Pancreas (tissue), 10 donors: Measurements from ENCODE around the gene PXK. TPM values are rescaled to one million over a fixed set of nuclear protein-coding genes. Genes with fewer than 3 reads are reported as not detected.

ENCODE experiments used
- ATAC-seq, 4 donors: fragments of 200-7000 bp; cut with Tn5 transposase; one replicate each; pipeline versions ENCODE4 v1.8.0 to v1.9.1; 2020; ENCODE audit warnings: mild to moderate bottlenecking in 4 of 4, moderate library complexity in 4 of 4
- DNase-seq, 6 donors: peaks; one replicate each; pipeline ENCODE4 v3.0.0-alpha.2; 2020
- FAIRE-seq: peaks from 2 replicates; lab custom pipeline; 2012; peaks lifted over from hg19 to GRCh38; lab: Jason Lieb, UNC
- H3K27ac ChIP-seq, 4 donors: fragments of 200-600 bp; sonication (generic); 1 replicate in 3 of 4; 2 replicates in 1 of 4; pipeline versions ENCODE4 v1.5.0 to v1.8.0; 2020
- H3K27me3 ChIP-seq, 4 donors: fragments of 200-600 bp; one replicate each; pipeline ENCODE4 v1.8.0; 2021
- H3K36me3 ChIP-seq, 3 donors: fragments of 200-600 bp; sonication (generic) in 1 of 3; one replicate each; pipeline versions ENCODE4 v1.5.0 to v1.8.0; 2020 to 2021
- H3K4me1 ChIP-seq, 3 donors: fragments of 200-600 bp; one replicate each; pipeline ENCODE4 v1.8.0; 2021
- H3K4me3 ChIP-seq, 4 donors: fragments of 200-600 bp; sonication (generic) in 2 of 4; one replicate each; pipeline versions ENCODE4 v1.5.0 to v1.8.0; 2020 to 2021
- H3K9me3 ChIP-seq, 4 donors: fragments of 200-600 bp; one replicate each; pipeline ENCODE4 v1.8.0; 2021
- CTCF ChIP-seq, 4 donors: fragments of 200-600 bp; sonication (generic) in 3 of 4; IDR thresholded peaks; one replicate each; pipeline versions ENCODE4 v1.5.0 to v1.8.0; 2021; ENCODE audit warnings: antibody characterized with exemption in 4 of 4
- WGBS, 2 donors: extraction: QIAGEN DNeasy Blood & Tissue Kit; methylation state at CpG; one replicate each; pipeline ENCODE4 v1.1.7; 2013; 5-methylcytosine and 5-hydroxymethylcytosine counted together
- intact Hi-C, 3 donors: fragments of 100-400 bp; cut with DNase I; formaldehyde crosslinking; loops; one replicate each; pipeline versions ENCODE4 v1.11.1 to v1.14.2; 2022
- polyA plus RNA-seq, 2 donors: library from polyadenylated mRNA; stranded (reverse); fragments of 200-250 nt; gene quantifications; one replicate each; pipeline ENCODE4 v1.2.3, GENCODE V29; 2013
- total RNA-seq, 6 donors: library from RNA; stranded (reverse); fragmentation: NEBNext Ultra II Directional in 4 of 6; extraction: Animal tissue kit (Norgen Biotek cat#: 25700) in 4 of 6; gene quantifications; one replicate each; pipeline versions ENCODE4 v1.2.1 to v1.2.4, GENCODE V29; 2021 to 2023
- donor health status: healthy with polysubstance abuse.
- donor health status: DM: no; HTN: no; CAD: no; lungs with moderate emphysema.
- donor health status: DM: no; HTN: no; CAD: no.
- donor health status: control.
- donor health status: control.
- donor health status: Bipolar disorder and iron deficiency.
- donor health status: DM: yes; HTN: yes; CAD: no.
- donor health status: DM: no; HTN: no; CAD: no.
- donor health status: DM: no; HTN: no; CAD: no.
- donor health status: DM: yes; HTN: yes; CAD: no.

Gene PXK
- total and polyA plus RNA-seq, 8 donors: 3.2 to 11.2 (median 7.4) TPM

DNA sequence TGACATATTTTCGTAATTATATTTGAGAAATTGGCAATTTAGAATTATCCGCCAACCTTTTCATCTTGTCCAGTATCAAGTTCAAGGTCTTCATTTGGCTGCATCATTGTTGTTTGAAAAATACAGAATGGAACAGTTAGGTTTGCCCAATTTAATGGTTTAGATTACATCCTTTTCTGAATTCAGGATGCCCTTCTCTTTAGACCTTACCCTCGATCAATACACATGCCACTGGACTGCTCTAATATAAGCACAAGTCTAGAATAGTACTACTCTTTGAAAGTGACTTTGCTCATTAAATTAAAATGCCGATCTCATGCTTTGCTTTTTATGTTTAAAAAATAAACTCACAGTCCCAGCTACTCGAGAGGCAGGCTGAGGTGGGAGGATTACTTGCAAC, 44.5 kb downstream of the PXK start:
- Histone ChIP-seq H3K36me3 (no peaks in the 10 kb centered on the region), H3K27me3 (no peaks in the 10 kb centered on the region), H3K4me3 (no peak overlapping the region), H3K4me1 (peaks cover 0 to 4% (median 0%) of the 10 kb centered on the region in 3 donors), H3K27ac (no peak overlapping the region), H3K9me3 (no peaks in the 10 kb centered on the region)
- no peak for TF ChIP-seq CTCF (IDR thresholded peaks at IDR 0.05)
- intact Hi-C loops: no loop called here
- ATAC-seq (no peak), FAIRE-seq (no peak), DNase-seq (no peak)
- WGBS, 2 donors: 80% methylated on average over 5 of the region's 5 CpGs

DNA sequence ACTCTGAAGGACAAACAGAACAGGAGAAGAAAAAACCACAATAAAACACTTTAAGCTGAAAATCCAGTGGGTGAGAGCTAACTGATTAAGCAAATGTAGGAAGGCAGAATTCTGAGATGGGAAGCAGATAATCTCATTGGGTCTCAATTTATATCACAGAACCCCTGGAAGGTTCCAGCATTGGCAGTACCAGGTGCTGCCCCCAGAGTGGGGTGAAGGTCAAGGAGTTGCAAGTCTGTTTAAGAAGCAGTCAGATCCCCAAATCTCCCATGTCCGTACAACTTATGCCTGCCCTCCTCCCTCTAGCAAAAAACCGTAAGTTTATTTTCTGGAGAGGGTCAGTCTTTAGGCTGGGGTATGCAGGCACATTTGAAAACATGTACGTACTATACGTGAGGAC, 45.1 kb downstream of the PXK start:
- no peaks in the 10 kb centered on the region for H3K27me3 ChIP-seq
- H3K36me3 ChIP-seq: no peaks in the 10 kb centered on the region
- DNase-seq (no peak), FAIRE-seq (no peak), ATAC-seq (no peak)
- peaks cover 0 to 4% (median 0%) of the 10 kb centered on the region in 3 donors for H3K4me1 ChIP-seq
- intact Hi-C loops: no loop called here
- no peak overlapping the region for H3K4me3 ChIP-seq
- no peaks in the 10 kb centered on the region for H3K9me3 ChIP-seq
- H3K27ac ChIP-seq: no peak overlapping the region
- WGBS, 2 donors: 88 to 90% methylated on average over 4 of the region's 4 CpGs
- TF ChIP-seq CTCF (IDR thresholded peaks at IDR 0.05): no peak

DNA sequence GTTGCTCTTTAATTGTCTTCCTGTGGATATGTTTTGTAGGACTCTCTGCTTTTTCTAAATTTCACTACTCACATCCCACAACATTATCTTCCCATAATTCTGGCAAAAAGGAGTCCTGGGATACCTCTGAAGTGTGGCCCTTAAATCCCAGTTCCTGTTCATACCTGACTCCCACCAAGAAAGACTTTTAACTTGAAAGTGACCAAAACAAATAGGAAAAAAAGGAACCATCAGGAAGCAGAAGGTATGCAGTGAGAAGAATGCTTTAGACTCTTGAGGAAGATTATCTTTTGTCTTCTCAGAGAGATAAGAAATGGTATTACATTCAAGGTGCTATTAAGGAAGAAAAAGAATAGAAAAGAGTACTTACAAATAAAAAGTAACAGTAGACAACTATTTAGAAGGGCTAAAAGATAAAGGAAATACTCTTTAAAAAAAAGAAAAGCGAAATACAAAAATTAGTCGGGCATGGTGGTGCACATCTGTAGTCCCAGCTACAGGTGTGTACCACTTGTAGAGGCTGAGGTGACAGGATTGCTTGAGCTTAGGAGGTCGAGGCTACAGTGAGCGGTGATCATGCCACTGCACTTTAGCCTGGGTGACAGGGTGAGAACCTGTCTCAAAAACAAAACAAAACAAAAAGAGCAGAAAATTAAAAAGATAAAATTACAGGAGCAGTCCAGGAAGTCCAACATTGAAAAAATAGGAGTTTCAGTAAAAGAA, 46.8 kb downstream of the PXK start:
- Histone ChIP-seq H3K27ac (no peak overlapping the region), H3K9me3 (no peaks in the 10 kb centered on the region), H3K36me3 (no peaks in the 10 kb centered on the region), H3K4me3 (no peak overlapping the region), H3K4me1 (peaks cover 4 to 17% (median 16%) of the 10 kb centered on the region in 3 donors), H3K27me3 (no peaks in the 10 kb centered on the region)
- no peak for FAIRE-seq
- no peak for ATAC-seq
- intact Hi-C loops: no loop called here
- 84 to 93% methylated on average over 4 of the region's 4 CpGs for WGBS, 2 donors
- no peak for DNase-seq
- no peak for TF ChIP-seq CTCF (IDR thresholded peaks at IDR 0.05)

DNA sequence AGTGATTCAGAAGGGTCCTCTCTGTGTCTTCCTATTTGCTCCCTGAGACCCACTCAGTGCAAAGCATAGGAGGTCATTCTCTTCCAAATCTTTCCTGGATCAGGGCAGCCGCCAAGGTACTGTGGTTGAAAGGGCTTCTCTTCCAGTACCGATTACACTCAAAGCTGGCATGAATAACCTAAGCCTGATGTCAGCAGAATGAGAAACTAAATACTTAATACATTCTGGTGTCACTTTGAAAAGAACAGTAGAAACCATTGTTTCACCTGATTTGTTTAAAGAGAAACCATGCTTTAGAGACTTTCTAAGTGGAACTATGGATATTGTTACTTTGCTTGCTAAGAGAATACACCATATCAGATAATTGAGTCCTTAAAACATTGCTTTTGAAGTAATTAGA, 50.8 kb downstream of the PXK start:
- no peak overlapping the region for H3K4me3 ChIP-seq
- DNase-seq (no peak), FAIRE-seq (no peak), ATAC-seq (peak; percentile 30 to 75 (median 64))
- no peaks in the 10 kb centered on the region for H3K36me3 ChIP-seq
- H3K27ac ChIP-seq: peak overlapping the region in 2 of 4 donors; percentile 4 to 57
- intact Hi-C loops: no loop called here
- no peaks in the 10 kb centered on the region for H3K9me3 ChIP-seq
- WGBS, 2 donors: 36 to 46% methylated on average over 2 of the region's 2 CpGs
- TF ChIP-seq CTCF (IDR thresholded peaks at IDR 0.05): no peak
- H3K27me3 ChIP-seq: no peaks in the 10 kb centered on the region
- H3K4me1 ChIP-seq: peaks cover 0 to 17% (median 16%) of the 10 kb centered on the region in 3 donors

DNA sequence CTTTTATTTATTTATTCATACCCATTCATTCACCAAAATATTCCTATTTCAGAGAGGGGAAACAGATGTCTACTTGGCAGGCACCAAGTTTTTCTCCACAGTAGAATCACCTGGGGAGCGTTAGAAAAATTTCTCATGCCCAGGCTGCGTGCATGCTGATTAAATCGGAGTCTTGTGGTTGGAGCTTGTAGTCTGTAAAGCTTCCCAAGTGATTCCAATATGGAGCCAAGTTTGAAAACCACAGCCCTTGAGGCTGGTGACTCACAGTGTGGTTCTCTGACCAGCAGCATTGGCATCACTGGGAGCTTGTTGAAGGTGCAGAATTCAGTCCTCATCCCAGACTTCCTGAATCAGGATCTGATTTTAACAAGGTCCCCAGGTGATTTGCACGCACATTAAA, 51.2 kb downstream of the PXK start:
- peaks cover 0 to 17% (median 16%) of the 10 kb centered on the region in 3 donors for H3K4me1 ChIP-seq
- TF ChIP-seq CTCF (IDR thresholded peaks at IDR 0.05): no peak
- H3K4me3 ChIP-seq: no peak overlapping the region
- H3K27me3 ChIP-seq: no peaks in the 10 kb centered on the region
- DNase-seq: peak in 3 of 6 donors; percentile 18 to 58 (median 34)
- WGBS, 2 donors: 39% methylated on average over 4 of the region's 4 CpGs
- no peaks in the 10 kb centered on the region for H3K36me3 ChIP-seq
- ATAC-seq: peak; percentile 76 to 86 (median 85)
- no peak for FAIRE-seq
- H3K9me3 ChIP-seq: no peaks in the 10 kb centered on the region
- intact Hi-C loops: no loop called here
- peak overlapping the region in 3 of 4 donors; percentile 4 to 57 (median 5) for H3K27ac ChIP-seq
